AG08395 (cell line): ENCODE measurements around the gene PAX8.
"Not testable (repeated sequence)": the region's sequence is repeated elsewhere in the genome, so short reads cannot be mapped to it uniquely, and the experiment has no call there.

ENCODE experiments used
- DNase-seq: peaks from one replicate; pipeline ENCODE4 v3.0.0; 2012; ENCODE audit warnings: mixed read lengths, low spot score

The PAX8 gene

DNA sequence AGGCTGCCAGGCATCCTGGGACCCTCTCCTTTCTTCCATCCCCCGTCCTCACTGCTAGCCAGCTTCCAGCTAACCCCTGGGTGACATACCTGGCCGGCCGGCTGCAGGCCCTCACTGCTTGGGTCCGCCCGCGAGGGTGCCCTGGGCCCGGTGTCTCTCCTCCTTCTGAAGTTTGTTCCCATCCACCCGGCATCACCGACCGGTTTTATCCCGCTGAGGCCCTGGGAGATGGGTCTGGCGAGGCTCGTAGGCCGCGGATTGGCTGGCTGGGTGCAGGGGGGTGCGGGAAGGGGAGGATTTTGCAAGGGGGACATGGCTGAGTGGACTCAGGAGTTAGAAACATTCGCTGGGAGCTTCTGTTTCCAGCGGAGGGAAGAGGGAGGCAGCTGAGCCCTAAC, at the start of gene PAX8:
Gene PAX8 (minus strand): TSS at position 180 of the 398 bp plus-strand sequence. CDS start 527 bp downstream, outside the sequence.
- no peak for DNase-seq

DNA sequence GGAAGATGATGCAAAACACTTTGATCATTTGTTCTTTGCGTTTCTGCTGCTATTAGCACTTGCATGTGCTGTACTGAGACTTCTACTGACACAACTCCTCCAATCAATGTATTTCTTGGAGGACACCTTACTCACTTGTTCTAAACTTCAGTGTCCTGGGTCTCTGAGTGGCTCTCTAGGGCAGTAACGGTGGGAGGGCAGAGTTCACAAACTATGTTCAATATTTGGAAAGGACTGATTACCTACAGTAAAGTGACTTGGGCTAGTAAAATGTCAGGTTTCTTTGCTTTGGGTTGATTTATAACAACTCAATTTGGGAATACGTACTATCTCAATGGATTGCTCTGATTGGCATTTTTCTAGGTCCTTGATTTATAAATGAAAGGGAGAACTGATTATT, 49.3 kb upstream of the PAX8 start:
- DNase-seq = no peak

- not testable (repeated sequence) for DNase-seq
Measured at GRCh38 chr2:113325161-113325731, 46.5 kb upstream of the PAX8 start.

- peak; percentile 82 for DNase-seq
Measured at GRCh38 chr2:113324684-113325160, 46.0 kb upstream of the PAX8 start.

DNA sequence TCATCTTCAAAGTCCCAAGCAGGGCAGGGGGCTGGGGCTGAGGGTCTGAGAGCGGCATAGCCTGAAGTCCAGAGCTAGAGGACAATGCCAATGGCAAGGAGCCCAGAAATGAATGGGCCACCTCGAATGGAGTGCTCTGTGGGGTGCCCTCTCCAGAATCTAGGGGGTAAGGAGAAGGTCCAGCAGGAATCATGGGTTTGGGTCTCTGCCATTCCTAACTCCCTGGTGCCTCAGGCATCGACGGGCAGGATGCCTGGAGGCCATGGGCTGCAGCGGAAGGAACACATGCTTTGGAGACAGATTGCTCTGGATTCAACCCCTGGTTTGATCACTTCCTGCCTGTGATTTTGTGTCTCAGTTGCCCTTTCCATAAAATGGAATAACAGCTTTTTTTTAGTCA, 44.4 kb upstream of the PAX8 start:
- DNase-seq = not testable (repeated sequence)

- not testable (repeated sequence) for DNase-seq
Measured at GRCh38 chr2:113320106-113320505, 41.4 kb upstream of the PAX8 start.

GRCh38 chr2:113318941-113319340, 40.2 kb upstream of the PAX8 start:
- not testable (repeated sequence) for DNase-seq

- no peak for DNase-seq
Measured at GRCh38 chr2:113316085-113316484, 37.4 kb upstream of the PAX8 start.

DNA sequence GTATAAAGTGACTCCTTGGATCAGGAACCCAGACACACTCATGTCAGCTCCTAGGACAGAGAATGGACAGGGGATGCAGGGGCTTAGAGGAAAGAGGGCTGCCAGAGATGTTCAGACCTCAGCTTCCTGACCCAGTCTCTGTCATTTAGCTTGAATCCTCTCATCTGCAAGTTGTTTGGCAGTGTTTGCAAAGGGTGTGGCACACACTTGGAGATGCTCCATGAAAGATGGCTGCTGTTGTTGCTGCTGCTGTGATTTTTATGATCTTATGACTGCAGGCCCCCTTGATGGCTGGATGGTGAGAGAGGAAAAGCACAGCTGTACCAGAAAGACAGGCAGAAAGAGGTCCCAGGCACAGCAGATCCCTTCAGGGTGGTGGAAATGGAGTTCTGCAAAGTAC, 35.9 kb upstream of the PAX8 start:
- not testable (repeated sequence) for DNase-seq

DNA sequence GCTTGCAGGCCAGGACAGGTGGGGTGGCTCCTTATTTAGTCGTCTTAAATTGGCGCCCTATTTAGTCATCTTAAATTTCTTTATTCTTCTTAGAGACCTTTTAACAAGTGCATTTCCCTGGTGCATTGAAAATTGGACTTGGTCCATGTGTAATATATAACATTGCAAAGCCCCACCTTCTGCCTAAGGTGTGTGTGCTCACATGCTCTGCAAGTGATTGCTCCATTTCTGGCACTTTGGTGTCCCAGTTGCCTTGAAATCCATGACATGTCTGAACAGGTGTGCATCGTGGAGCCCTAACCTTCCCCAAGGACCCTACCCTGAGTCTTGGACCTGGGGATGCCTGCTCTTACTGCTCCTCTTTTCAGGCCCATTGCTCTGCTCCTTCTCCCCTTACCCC, 35.5 kb upstream of the PAX8 start:
- not testable (repeated sequence) for DNase-seq

GRCh38 chr2:113311781-113312180, 33.1 kb upstream of the PAX8 start:
- DNase-seq = not testable (repeated sequence)

- DNase-seq = not testable (repeated sequence)
Measured at GRCh38 chr2:113311191-113311590, 32.5 kb upstream of the PAX8 start.

DNA sequence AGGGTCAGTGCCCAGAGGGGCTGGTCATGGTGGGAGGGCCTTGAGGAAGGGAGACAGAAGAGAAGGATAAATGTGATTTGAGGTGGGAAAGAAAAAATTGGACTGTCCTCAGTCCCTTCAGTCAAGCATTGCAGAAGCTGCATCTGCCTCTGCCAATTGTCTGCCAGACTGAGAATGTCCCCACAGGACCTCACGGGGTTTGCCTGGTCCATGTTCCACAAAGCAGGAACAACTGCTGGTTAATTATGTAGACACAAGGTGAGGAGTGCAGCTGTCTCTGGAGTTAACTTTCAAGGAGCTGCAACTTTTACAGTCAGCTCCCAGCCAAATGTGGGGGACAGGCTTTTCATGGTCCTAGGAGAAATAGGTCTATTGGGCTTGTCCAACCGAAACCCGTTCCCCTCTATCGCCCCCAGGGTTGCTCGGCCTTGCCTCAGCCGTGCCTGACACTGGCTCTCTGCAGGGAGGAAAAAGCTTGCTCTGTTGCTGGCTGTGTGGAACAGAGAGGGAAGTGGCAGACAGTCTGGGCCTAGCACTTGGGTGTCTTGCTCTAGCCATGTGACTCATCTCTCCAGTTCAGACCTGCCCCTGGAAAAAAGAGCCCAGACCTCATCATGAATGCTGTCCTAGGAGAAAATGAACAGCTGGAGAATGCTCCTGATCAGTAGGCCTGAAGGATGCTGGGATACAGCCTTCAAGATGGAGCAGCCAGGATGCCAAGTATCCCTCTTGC, 31.1 kb upstream of the PAX8 start:
- DNase-seq = peak; percentile 22

- peak; percentile 18 for DNase-seq
Measured at GRCh38 chr2:113308784-113309183, 30.1 kb upstream of the PAX8 start.

DNA sequence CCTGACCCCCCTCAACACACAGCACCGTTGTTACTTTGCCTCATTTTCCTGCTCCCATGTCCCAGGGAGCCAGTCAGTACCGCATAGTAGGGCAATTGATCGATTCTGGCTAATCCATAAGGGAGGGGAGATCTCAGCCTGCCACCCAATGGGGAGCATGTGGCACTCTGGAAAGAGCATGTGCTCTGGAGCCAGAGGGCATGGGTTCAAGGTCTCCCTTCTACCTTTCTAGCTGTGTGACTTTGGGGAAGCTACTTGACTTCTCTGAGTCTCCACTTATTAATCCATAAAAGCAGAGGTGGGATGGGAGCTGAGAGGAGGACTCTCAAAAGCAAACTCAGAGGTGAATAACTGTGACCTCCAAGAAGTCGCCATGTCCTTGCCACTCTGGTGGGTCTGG, 27.5 kb upstream of the PAX8 start:
- DNase-seq = not testable (repeated sequence)

- DNase-seq = not testable (repeated sequence)
Measured at GRCh38 chr2:113305749-113306148, 27.0 kb upstream of the PAX8 start.

DNA sequence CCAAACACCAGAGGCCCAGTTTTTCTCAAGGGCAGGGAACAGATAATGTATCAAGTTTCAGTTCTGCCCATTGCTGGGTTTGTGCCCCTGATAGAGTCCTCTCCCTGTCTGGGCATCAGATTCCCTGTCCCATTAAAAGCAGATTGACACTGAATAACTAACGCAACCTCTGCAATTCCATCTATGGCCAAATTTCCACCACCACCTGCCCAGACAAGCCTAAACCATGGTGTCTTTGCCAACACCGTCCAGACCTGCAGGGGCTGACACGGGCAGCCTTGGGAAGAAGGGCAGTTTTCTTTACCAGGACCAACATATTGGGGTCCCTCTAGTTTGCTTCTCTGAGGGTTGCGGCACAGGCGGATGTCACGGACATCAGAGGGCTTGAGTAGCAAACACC, 26.4 kb upstream of the PAX8 start:
- DNase-seq = no peak

GRCh38 chr2:113304702-113305101, 26.0 kb upstream of the PAX8 start:
- no peak for DNase-seq

DNA sequence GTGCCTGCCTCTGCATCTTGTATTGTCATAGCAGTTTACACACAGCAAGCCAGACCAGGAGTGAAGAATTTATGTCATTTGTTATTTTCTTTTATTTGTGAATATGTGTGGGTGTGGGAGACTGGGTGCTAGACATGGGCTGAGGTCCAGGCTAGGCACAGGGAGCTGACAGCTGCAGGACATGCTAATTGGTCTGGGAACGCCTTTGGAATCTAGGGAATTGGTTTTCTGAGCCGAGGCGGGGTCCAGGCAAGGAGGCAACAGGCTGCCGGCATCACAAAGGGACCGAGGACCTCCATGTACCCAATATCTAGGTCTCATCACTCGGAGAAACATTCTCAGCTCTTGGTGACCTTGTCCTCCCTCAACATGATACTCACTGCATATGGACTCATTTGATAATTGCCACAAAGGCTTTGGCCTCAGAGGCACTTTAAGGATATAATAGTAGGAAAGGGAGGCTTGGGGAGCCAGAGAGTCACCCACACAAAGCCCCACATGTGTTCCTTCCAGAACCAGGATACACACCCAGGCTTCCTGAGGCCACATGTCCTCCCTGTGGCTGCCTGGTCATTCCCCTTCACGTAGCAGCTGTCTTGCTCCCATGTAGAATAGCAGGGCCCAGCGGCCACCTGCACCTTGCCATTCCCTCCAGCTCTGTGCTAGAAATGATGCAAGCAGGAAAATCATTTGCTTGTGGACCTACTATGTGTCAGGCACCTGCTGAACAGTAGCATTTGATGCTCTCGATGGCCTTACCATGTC, 23.7 kb upstream of the PAX8 start:
- not testable (repeated sequence) for DNase-seq

GRCh38 chr2:113300281-113300680, 21.6 kb upstream of the PAX8 start:
- no peak for DNase-seq

- no peak for DNase-seq
Measured at GRCh38 chr2:113298176-113298575, 19.5 kb upstream of the PAX8 start.

GRCh38 chr2:113297590-113297989, 18.9 kb upstream of the PAX8 start:
- not testable (repeated sequence) for DNase-seq

DNA sequence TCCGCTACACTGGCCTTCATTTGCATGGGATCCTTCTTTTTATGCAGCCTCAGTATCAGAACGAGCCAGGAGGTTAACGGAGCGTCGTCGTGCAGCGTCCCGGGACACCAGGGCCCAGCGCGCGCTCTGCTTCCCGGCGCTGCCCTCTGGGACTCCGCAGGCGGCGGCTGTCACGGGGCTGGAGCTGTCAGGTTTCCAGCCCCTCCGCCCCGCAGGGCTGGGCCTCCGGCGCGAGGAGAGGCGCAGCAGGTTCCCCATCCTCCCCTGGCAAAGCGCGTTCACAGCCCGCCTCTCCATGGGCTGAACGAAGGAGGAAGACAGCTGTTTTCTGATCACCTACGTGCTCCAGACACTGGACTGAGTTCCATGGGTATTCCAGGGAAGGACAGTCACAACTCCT, 12.5 kb upstream of the PAX8 start:
- no peak for DNase-seq
